ENCODE data around the gene VWA5B2. TPM values are rescaled to one million over a fixed set of nuclear protein-coding genes. Genes with fewer than 3 reads are reported as not detected.
A peak's percentile ranks its signal among the peaks of the same experiment; 100 is the strongest.

VWA5B2 gene
- total RNA-seq, 1 experiment from 2014 or later, result 2.7 TPM

- no peak overlapping the region for H2BK20ac ChIP-seq (ENCODE audit: low read depth, low read length, poor library complexity, severe bottlenecking)
- no peak overlapping the region for H3K18ac ChIP-seq (ENCODE audit: insufficient read length, low read depth, low read length)
- H3K23ac ChIP-seq (ENCODE audit: insufficient read length, low read depth, low read length), result no peak overlapping the region
- no peak overlapping the region for H4K91ac ChIP-seq (ENCODE audit: insufficient read length, low read depth, low read length)
- no peak overlapping the region for H2BK5ac ChIP-seq (ENCODE audit: insufficient read length, low read length)
- H3K79me1 ChIP-seq (ENCODE audit: insufficient read depth, low read depth, low read length, poor library complexity, severe bottlenecking), result no peaks in the 10 kb centered on the region
- H3K9me3 ChIP-seq (ENCODE audit: control insufficient read depth, low read depth, low read length), result no peaks in the 10 kb centered on the region
- H3K4me2 ChIP-seq (ENCODE audit: insufficient read depth, insufficient read length, low read length), result peak overlapping the region; percentile 65
- Mint-ChIP-seq H3K27ac (no peak overlapping the region), H3K27me3 (ENCODE audit: low read depth) (peaks cover 71% of the 10 kb centered on the region), H3K4me3 (peak overlapping the region; percentile 23 to 65; a peak in 3 of 5 replicates), H3K36me3 (ENCODE audit: insufficient read depth in 1 of 3, low read depth in 3 of 3) (no peaks in the 10 kb centered on the region), H3K4me1 (peaks cover 2 to 6% of the 10 kb centered on the region in 2 experiments), H3K9me3 (no peaks in the 10 kb centered on the region)
- no peak overlapping the region for H2AFZ ChIP-seq (ENCODE audit: low read length)
- no peak overlapping the region for H2BK12ac ChIP-seq (ENCODE audit: insufficient read length, low read depth, low read length)
- H3K4me1 ChIP-seq (ENCODE audit: insufficient read depth, low read length), result no peaks in the 10 kb centered on the region
- peaks cover 37% of the 10 kb centered on the region for H3K27me3 ChIP-seq (ENCODE audit: insufficient read depth, low read length)
- TF ChIP-seq, protein P1, sequence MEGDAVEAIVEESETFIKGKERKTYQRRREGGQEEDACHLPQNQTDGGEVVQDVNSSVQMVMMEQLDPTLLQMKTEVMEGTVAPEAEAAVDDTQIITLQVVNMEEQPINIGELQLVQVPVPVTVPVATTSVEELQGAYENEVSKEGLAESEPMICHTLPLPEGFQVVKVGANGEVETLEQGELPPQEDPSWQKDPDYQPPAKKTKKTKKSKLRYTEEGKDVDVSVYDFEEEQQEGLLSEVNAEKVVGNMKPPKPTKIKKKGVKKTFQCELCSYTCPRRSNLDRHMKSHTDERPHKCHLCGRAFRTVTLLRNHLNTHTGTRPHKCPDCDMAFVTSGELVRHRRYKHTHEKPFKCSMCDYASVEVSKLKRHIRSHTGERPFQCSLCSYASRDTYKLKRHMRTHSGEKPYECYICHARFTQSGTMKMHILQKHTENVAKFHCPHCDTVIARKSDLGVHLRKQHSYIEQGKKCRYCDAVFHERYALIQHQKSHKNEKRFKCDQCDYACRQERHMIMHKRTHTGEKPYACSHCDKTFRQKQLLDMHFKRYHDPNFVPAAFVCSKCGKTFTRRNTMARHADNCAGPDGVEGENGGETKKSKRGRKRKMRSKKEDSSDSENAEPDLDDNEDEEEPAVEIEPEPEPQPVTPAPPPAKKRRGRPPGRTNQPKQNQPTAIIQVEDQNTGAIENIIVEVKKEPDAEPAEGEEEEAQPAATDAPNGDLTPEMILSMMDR (conservative IDR thresholded peaks at IDR 0.05), result no peak
- no peak overlapping the region for H3K14ac ChIP-seq (ENCODE audit: insufficient read depth, low read length)
- H3K27ac ChIP-seq (ENCODE audit: insufficient read length, low read depth, low read length), result no peak overlapping the region
- no CpG with 5 or more reads among the region's 61 CpGs for WGBS (ENCODE audit: extremely low coverage, insufficient read length, low lambda C conversion rate)
- no peak overlapping the region for H3K4ac ChIP-seq (ENCODE audit: low read depth, low read length)
- no peak overlapping the region for H3K9ac ChIP-seq (ENCODE audit: extremely low read depth, insufficient read length, low read length)
- no peak overlapping the region for H3T11ph ChIP-seq (ENCODE audit: low read length)
- no peak overlapping the region for H2BK120ac ChIP-seq (ENCODE audit: low read depth, low read length, poor library complexity, severe bottlenecking)
- no peak overlapping the region for H2AK5ac ChIP-seq (ENCODE audit: insufficient read length, low read length)
- H4K20me1 ChIP-seq (ENCODE audit: control insufficient read depth, insufficient read depth, insufficient read length), result no peaks in the 10 kb centered on the region
- no peak overlapping the region for H3K56ac ChIP-seq (ENCODE audit: insufficient read length, low read depth, low read length)
- peaks cover 15% of the 10 kb centered on the region for H3K23me2 ChIP-seq (ENCODE audit: insufficient read length, low read depth, low read length, poor library complexity, severe bottlenecking)
- no peak overlapping the region for H2BK15ac ChIP-seq (ENCODE audit: low read depth, low read length)
- no peak for DNase-seq
- H4K8ac ChIP-seq (replicated peaks; ENCODE audit: insufficient read length, low read depth, low read length), result no peak overlapping the region
- H4K5ac ChIP-seq (ENCODE audit: insufficient read length, low read depth, low read length), result no peak overlapping the region
- H3K79me2 ChIP-seq (ENCODE audit: insufficient read depth, low read length), result no peaks in the 10 kb centered on the region
Measured at GRCh38 chr3:184230081-184230602, 757 bp downstream of the VWA5B2 start.
